ENCODE results near the gene UBTD1.

The UBTD1 gene

GRCh38 chr10:97584798-97585438 is 86.2 kb downstream of the UBTD1 start:
- no peak for DNase-seq (ENCODE audit: low read depth in 2 of 2)

DNA sequence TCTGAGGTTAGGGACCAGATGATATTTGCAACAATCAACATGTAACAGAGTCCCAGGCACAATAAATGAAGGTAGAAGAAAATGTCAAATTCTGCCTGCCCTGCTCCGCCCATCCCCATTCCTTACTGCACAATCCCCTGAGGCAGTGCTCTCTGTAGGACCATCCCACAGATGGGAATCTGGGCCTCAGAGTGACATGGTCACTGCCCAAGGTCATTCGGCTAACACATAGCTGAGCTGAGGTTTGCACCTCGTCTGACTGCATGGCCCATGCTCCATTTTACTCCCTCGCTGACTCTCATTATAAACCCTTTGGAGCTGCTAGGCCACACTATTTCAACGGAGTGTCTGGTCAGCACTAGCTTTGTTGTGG is 86.7 kb downstream of the UBTD1 start:
- no peak for DNase-seq (ENCODE audit: low read depth in 2 of 2)

GRCh38 chr10:97587183-97587582 is 88.5 kb downstream of the UBTD1 start:
- no peak for DNase-seq (ENCODE audit: low read depth in 2 of 2)

DNA sequence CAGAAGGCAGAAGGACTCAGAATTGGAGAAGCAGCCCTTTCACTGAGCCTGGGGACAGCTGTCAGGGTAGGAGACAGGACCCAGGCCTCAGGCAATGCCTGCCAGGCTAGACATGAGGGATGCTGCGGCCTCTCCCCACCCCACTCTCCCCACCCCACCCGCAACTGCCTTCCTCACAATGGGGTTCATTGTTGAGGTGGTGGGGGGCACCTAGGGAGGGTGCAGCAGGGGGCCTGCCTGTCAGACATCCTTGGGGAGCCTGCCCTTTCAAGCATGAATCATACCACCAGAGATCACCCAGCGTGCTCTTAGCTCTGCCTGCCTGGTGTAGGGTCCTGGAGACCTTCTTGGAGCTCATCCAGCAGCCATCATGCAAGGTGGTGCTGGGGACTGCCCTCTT is 90.8 kb downstream of the UBTD1 start, which contains the start of gene C10orf62:
C10orf62 (plus strand) TSS at position 243 of the 400 bp plus-strand sequence. CDS start 177 bp downstream, outside the sequence.
- no peak for DNase-seq (ENCODE audit: low read depth in 2 of 2)

DNA sequence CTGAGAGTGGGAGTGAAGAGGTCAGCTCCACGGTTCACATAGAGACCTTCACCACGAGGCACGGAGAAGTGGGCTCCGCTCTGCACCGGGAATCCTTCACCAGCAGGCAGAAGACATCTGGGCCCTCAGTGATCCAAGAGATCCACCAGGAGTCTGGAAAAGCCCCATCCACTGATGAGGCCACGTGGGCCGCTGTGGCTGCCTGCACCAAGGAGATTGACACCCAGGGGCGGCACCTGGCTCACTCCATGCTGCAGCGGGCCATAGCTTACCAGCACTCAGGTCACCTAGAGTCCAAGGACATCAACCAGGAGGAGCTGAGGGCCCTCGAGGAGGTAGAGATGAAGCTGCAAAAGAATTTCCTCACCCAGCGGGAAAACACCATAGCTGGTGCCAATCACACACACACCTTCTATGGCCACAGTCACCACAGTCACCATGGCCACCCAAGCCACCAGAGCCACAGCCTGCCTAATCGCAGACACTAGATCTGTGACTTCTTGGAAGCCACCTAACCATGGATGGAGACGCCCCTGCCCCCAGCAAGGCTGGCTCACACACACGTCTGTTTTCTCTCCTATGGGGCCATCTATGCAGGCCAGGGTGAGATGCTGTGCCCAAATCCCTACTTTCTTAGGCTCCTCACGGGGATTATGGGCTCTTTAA is 91.5 kb downstream of the UBTD1 start:
- DNase-seq (ENCODE audit: low read depth in 2 of 2): no peak

- DNase-seq (ENCODE audit: low read depth in 2 of 2): no peak
Observed at GRCh38 chr10:97590748-97591495, 92.2 kb downstream of the UBTD1 start.

DNA sequence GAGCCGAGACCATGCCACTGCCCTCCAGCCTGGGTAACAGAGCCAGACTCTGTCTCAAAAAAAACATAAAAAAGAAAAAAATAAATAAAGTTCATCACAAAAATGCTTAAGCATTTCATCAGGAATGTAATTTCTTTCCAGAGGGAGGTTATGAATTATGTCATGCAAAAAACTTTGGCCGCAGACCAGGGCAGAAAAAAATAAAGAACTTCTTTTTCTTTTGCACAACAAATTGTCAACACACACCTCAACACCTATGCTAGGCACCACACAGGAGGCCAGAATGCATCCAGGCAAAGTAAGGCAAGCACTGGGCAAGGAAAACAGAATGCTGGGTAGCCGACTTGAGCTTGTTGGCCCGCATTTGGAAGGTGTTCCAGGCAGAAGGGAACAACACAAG is 94.7 kb downstream of the UBTD1 start:
- DNase-seq (ENCODE audit: low read depth in 2 of 2): no peak

- no peak for DNase-seq (ENCODE audit: low read depth in 2 of 2)
Observed at GRCh38 chr10:97596101-97597082, 97.7 kb downstream of the UBTD1 start.

GRCh38 chr10:97597778-97598177 is 99.1 kb downstream of the UBTD1 start:
- no peak for DNase-seq (ENCODE audit: low read depth in 2 of 2)

GRCh38 chr10:97598407-97599271 is 99.9 kb downstream of the UBTD1 start:
- DNase-seq (ENCODE audit: low read depth in 2 of 2): no peak

DNA sequence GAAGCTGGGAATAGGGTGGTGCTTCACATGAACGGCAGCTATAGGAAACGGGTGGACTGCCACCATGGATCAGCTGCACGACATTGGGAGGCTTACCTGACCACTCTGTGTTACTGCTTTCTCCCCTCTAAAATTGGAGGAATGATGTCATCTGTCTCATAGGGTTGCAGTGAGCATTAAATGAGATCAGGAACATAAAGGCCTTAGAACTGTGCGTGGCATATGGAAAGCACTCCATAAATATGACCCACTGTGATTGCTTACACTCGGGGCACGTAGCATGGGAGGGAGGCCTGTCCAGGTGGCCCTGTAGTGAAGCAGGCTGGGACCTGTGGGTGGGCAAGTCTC is 100.5 kb downstream of the UBTD1 start:
- DNase-seq (ENCODE audit: low read depth in 2 of 2): no peak

GRCh38 chr10:97600616-97601015 is 101.9 kb downstream of the UBTD1 start:
- no peak for DNase-seq (ENCODE audit: low read depth in 2 of 2)

GRCh38 chr10:97601268-97602215 is 102.8 kb downstream of the UBTD1 start:
- no peak for DNase-seq (ENCODE audit: low read depth in 2 of 2)

GRCh38 chr10:97607095-97607636 is 108.4 kb downstream of the UBTD1 start:
- DNase-seq (ENCODE audit: low read depth in 2 of 2): no peak

GRCh38 chr10:97608991-97609561 is 110.4 kb downstream of the UBTD1 start:
- no peak for DNase-seq (ENCODE audit: low read depth in 2 of 2)

- DNase-seq (ENCODE audit: low read depth in 2 of 2): no peak
Observed at GRCh38 chr10:97611473-97611872, 112.7 kb downstream of the UBTD1 start.

DNA sequence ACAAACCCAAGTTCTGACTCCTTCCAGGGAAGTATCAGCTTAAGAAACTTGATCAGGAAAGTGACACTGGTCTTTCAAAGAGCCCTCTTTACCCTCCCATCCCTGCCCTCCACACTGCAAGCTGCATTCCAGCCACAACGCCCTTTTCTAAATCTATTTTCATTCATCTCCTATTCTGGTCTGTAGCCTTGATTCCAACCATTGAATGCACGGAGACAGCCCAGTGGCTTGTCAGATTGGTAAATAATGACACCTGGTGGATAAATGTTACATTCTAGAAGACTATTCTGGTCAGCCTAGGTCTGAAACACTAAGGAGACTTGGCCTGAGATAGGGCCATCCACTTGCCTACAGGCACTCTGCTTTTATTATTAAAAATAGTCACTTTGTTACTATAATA is 113.7 kb downstream of the UBTD1 start:
- DNase-seq (ENCODE audit: low read depth in 2 of 2): no peak

DNA sequence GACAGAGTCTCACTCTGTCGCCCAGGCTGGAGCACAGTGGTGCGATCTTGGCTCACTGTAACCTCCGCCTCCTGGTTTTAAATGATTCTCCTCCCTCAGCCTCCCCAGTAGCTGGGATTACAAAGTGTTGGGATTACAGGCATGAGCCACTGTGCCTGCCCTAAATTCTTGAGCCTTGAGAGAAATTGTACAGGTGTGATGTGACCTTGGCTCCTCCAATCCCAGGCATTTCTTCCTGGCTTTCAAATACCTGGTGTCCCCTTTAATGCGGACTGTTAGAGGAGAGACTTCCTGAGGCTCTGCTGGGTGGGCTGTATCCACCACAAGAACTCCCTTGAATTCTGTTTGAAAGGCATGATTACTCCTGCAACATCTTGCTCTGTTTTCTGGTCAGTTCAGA is 119.6 kb downstream of the UBTD1 start:
- DNase-seq (ENCODE audit: low read depth in 2 of 2): no peak

- DNase-seq (ENCODE audit: low read depth in 2 of 2): no peak
Observed at GRCh38 chr10:97618733-97619132, 120.0 kb downstream of the UBTD1 start.
